ENCODE results near the gene PCDHGA6.
A peak's percentile ranks its signal among the peaks of the same experiment; 100 is the strongest.
"Not testable (repeated sequence)": the region's sequence is repeated elsewhere in the genome, so short reads cannot be mapped to it uniquely, and the experiment has no call there.

PCDHGA6 gene

DNA sequence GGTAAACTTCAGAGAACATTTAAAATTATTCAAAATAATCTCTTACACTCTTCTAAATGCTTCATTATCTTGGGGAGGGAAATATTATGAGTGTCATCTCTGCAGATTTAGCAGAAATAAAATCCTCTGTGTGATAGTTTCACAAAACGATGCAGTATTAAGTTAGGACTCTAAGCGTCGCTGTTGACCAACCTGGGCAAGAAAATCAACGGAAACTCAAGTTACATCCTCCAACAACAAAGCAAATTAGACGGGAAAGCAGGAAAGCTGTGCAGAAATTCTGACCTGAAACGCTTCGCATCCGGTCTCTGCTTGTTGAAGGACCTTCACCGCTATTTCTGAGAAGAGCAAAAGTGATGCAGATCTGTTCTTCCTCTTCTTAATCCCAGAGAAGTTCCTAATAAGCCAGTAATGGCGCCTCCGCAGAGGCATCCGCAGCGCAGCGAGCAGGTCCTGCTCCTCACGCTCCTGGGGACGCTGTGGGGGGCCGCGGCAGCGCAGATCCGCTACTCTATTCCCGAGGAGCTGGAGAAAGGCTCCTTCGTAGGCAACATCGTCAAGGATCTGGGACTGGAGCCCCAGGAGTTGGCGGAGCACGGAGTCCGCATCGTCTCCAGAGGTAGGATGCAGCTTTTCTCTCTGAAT, at the start of gene PCDHGA6:
Gene PCDHGA6, plus strand, starts transcription at position 219 of the 645 bp plus-strand sequence. Its CDS starts 193 bp downstream, at position 412.
- no peak for DNase-seq

DNA sequence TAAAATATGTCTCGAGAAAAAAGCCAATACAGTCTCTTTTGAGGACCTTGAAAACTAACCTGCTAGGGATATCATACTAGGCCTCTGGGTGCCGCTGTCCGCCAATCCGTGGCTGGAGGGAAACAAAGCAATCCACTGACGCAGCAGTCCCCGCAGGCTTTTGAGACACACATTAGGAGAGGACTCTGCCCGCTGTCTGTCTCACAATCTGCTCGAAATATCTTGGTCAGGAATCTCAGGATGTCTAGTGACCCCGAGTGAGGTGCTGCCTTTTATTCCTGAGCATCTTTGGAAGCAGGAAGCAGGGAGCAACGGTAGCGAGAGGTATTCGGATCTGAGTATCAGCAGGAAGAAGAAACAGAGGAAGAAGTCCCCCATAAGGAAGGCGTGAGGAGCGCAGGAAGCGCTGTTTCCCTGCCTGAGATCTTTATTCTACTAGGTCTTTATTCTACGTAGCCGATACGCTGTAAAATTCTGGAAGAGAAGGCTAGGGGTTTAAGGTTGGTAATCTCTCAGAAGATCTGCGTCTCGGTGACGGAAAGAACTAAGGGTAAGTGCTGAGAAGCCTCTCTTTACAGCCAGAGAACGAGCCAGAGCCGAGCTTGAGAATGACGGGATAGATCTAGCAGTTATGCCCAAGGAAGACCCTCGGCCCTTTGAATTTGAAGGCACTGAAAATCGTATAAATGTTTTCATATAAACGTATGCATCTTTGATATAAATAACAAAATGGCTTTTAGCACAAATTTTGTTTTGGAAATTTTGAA, 47.4 kb upstream of the PCDHGA6 start:
- DNase-seq: peak; percentile 30

DNA sequence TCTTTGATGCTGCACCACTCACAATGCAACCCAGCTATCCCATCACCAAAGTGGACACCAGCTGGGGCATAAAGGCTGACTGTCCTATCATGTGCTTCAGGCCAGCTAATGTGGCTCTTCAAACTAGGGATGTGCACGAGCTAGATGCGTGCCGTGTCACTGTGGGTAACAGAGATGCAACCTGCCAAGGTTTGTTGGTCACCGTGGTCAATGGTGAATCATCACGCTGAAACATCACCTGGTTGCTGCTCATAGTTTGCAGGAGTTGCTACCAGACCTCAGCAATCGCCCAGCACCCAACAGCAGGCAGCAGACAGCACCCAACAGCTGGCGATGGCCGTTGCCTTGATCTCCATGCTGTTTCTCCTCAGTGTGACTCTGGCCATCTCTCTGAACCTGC, 45.5 kb upstream of the PCDHGA6 start:
- no peak for DNase-seq

DNA sequence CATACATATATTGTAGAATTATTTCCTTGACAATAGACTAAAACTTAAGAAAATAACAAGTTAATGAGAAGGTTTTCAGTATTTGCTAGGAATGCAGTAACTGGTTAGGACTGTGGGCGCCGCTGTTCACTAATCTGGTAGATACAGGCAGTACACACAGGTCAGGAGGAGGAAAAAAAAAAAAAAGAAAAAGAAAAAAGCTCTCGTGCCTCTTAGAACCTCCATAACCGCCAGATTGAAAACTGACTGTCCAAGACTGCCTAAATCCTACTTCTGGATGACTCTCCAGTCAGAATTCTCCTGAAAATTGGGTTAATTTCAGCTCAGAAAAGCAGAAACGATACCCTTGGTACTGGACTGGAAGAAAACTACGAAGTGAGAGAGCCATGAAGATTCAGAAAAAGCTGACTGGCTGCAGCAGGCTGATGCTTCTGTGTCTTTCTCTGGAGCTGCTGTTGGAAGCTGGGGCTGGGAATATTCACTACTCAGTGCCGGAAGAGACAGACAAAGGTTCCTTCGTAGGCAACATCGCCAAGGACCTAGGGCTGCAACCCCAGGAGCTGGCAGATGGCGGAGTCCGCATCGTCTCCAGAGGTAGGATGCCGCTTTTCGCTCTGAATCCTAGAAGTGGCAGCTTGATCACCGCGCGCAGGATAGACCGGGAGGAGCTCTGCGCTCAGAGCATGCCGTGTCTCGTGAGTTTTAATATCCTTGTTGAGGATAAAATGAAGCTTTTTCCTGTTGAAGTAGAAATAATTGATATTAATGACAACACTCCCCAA, 43.2 kb upstream of the PCDHGA6 start, which contains the start of gene PCDHGA1:
Gene PCDHGA1, plus strand, starts transcription at position 216 of the 782 bp plus-strand sequence.
- DNase-seq: no peak

DNA sequence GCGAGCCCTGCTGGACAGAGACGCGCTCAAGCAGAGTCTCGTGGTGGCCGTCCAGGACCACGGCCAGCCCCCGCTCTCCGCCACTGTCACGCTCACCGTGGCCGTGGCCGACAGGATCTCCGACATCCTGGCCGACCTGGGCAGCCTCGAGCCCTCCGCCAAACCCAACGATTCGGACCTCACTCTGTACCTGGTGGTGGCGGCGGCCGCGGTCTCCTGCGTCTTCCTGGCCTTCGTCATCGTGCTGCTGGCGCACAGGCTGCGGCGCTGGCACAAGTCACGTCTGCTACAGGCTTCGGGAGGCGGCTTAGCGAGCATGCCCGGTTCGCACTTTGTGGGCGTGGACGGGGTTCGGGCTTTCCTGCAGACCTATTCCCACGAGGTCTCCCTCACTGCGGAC, 41.1 kb upstream of the PCDHGA6 start:
- not testable (repeated sequence) for DNase-seq

DNA sequence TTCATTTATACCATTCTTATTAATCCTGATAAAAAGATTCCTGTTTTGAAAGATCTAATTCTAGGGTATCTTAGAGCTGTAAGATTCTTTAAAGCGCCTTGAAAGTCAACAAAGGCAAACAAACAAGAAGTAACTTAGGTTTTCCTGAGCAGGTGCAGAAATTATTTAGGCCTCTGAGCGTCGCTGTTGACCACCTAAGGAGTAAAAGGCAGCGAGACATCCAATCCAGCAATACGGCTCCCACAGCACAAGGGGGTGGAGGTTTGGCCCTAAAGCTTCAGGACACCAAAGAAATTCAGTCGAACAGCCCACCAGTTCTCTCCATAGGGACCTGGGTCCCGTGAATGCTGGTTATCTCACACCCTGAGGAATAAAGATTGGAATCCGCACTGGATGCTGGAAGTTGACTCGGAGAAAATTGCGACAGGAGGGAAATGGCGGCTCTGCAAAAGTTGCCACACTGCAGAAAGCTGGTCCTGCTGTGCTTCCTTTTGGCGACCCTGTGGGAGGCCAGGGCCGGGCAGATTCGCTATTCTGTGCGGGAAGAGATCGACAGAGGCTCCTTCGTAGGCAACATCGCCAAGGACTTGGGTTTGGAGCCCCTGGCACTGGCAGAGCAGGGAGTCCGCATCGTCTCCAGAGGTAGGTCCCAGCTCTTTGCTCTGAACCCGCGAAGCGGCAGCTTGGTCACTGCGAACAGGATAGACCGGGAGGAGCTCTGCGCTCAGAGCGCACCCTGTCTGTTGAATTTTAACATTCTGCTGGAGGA, 35.0 kb upstream of the PCDHGA6 start, which contains the start of gene PCDHGA2:
Gene PCDHGA2, plus strand, starts transcription at position 223 of the 769 bp plus-strand sequence.
- no peak for DNase-seq

DNA sequence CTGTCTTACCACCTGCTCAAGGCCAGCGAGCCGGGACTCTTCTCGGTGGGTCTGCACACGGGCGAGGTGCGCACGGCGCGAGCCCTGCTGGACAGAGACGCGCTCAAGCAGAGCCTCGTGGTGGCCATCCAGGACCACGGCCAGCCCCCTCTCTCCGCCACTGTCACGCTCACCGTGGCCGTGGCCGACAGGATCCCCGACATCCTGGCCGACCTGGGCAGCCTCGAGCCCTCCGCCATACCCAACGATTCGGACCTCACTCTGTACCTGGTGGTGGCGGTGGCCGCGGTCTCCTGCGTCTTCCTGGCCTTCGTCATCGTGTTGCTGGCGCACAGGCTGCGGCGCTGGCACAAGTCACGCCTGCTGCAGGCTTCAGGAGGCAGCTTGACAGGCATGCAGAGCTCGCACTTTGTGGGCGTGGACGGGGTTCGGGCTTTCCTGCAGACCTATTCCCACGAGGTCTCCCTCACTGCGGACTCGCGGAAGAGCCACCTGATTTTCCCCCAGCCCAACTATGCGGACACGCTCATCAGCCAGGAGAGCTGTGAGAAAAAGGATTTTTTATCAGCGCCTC, 32.8 kb upstream of the PCDHGA6 start:
- not testable (repeated sequence) for DNase-seq

DNA sequence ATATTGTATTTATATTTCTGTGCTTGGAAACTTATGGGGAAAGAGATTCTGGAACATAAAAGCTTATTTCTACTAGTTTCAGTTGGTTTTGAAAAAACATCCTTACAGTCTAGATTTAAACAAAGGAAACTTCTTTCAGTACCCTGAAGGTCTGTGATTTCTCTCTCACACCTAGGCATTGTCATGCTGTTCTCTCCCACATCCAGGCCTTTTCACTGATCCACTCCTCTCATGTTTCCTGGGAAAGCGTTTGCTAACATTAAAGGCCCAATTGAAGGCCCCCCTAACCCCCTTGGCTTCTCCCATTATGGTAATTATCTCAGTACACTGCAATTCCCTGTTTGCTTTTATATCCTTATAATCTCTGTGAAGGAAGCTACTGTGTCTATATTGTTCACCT, 30.9 kb upstream of the PCDHGA6 start:
- no peak for DNase-seq

DNA sequence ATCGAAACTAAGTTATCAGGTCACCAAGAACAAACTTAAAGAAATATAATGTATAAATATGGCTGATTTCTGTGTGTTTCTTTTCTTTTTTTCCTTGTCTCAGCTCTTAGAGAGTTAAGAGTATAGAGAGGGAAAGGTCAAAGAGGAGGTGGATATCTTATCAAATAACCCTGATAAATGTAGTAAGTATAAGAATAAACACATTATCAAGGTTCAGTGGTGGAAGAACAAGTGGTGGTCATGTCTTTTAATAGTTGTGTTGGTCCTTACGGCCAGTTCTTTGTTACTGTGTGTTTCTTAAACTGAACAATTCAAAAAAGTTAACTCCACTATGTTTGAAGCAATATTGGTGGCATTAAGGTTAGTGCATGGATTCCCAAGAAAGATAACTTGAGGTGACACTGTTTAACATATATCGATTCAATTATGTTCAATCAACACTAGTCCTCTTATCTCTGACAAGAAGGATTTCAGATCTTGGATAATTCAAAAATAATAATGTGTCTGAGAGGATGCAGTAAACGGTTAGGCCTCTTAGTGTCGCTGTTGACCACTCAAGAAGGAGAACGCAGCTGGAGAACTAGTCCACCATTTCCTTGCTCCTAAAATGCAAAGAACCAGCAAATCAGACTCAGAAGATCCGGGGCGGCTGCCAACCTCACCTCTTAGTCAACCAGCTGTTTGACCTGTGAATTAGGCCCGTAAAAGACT, 30.3 kb upstream of the PCDHGA6 start, which contains the start of gene PCDHGA3:
Gene PCDHGA3, plus strand, starts transcription at position 588 of the 711 bp plus-strand sequence. CDS start 205 bp downstream, outside the sequence.
- DNase-seq: no peak

DNA sequence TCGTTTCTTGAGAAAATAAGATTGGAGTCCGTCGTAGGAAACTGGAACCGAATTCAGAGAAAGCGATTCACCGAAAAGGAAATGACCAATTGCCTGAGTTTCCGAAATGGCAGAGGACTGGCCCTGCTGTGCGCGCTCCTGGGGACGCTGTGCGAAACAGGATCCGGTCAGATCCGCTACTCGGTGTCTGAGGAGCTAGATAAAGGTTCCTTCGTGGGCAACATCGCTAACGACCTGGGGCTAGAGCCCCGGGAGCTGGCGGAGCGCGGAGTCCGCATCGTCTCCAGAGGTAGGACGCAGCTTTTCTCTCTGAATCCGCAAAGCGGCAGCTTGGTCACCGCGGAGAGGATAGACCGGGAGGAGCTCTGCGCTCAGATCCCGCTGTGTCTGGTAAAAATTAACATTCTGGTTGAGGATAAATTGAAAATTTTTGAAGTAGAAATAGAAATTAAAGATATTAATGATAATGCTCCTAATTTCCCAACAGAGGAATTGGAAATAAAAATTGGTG, 29.7 kb upstream of the PCDHGA6 start:
- no peak for DNase-seq

DNA sequence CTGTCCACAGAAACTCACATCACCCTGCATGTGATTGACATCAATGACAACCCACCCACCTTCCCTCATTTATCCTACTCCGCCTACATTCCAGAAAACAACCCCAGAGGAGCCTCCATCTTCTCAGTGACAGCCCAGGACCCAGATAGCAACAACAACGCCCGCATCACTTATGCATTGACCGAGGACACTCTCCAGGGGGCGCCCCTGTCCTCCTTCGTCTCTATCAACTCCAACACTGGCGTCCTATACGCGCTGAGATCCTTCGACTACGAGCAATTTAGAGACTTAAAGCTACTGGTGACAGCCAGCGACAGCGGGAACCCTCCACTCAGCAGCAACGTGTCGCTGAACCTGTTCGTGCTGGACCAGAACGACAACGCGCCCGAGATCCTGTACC, 28.4 kb upstream of the PCDHGA6 start:
- DNase-seq: no peak

DNA sequence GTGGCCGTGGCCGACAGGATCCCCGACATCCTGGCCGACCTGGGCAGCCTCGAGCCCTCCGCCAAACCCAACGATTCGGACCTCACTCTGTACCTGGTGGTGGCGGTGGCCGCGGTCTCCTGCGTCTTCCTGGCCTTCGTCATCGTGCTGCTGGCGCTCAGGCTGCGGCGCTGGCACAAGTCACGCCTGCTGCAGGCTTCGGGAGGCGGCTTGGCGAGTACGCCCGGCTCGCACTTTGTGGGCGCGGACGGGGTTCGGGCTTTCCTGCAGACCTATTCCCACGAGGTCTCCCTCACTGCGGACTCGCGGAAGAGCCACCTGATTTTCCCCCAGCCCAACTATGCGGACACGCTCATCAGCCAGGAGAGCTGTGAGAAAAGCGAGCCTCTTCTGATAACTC, 27.7 kb upstream of the PCDHGA6 start:
- DNase-seq: not testable (repeated sequence)

DNA sequence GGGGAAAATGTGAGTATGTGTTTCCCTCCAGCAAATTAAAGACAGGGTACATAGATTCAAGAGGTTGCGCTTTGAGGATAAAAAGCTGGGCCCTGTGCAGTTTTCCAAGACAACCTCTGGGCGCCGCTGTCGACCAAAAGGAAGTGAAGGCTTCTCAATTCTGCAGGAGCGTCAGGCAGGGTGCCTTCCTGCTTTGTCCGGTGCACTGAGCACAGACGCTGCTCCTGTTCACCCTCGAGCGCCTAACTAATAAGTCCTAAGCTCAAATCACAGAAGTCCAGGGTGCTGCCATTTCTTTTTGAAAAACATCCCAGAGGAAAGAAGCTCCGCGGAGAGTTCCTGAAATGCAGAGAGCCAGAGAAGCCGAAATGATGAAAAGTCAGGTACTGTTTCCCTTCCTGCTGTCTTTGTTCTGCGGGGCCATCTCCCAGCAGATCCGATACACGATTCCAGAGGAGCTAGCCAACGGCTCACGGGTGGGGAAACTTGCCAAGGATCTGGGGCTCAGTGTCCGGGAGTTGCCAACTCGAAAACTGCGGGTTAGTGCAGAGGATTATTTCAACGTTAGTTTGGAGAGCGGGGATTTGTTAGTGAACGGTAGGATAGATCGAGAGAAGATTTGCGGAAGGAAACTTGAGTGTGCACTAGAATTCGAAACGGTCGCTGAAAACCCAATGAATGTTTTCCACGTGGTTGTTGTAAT, 23.6 kb upstream of the PCDHGA6 start, which contains the start of gene PCDHGB1:
Gene PCDHGB1, plus strand, starts transcription at position 183 of the 703 bp plus-strand sequence. Its CDS starts 162 bp downstream, at position 345.
- DNase-seq: no peak

DNA sequence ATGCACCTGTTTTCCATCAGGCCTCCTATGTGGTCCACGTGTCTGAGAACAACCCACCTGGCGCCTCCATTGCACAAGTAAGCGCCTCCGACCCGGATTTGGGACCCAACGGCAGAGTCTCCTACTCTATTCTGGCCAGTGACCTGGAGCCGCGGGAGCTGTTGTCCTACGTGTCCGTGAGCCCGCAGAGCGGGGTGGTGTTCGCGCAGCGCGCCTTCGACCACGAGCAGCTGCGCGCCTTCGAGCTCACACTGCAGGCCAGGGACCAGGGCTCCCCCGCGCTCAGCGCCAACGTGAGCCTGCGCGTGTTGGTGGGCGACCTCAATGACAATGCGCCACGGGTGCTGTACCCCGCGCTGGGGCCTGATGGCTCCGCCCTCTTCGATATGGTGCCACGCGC, 22.1 kb upstream of the PCDHGA6 start:
- DNase-seq: no peak

DNA sequence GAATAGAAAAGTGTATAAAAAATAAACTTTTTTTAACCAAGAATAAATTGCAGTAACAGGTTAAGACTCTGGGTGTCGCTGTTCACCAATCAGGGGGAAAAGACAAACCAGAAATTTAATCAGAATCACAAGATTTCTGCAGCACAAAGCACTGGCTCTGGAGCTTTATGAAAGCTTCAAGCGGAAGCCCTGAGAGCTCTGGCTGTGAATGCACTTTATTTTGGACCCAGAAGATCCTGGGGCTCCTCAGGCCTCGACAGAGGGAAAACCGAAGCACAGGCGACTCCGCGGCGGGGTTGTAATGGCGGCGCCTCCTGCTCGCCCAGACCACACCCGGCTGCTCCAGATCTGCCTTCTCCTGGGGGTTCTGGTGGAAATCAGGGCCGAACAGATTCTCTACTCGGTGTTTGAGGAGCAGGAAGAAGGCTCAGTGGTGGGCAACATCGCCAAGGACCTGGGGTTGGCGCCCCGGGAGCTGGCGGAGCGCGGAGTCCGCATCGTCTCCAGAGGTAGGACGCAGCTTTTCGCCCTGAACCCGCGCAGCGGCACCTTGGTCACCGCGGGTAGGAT, 18.7 kb upstream of the PCDHGA6 start, which contains the start of gene PCDHGA4:
Gene PCDHGA4, plus strand, starts transcription at position 122 of the 570 bp plus-strand sequence. Its CDS starts 87 bp downstream, at position 209.
- no peak for DNase-seq

DNA sequence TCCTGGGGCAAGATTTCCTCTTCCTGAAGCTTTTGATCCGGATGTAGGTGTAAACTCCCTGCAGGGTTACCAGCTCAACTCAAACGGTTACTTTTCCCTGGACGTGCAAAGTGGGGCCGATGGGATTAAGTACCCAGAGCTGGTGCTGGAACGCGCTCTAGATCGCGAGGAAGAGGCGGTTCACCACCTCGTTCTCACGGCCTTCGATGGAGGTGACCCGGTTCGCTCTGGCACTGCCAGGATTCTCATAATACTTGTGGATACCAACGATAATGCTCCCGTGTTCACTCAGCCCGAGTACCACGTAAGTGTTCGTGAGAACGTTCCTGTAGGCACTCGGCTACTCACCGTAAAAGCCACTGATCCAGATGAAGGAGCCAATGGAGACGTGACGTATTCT, 18.1 kb upstream of the PCDHGA6 start:
- DNase-seq: no peak

DNA sequence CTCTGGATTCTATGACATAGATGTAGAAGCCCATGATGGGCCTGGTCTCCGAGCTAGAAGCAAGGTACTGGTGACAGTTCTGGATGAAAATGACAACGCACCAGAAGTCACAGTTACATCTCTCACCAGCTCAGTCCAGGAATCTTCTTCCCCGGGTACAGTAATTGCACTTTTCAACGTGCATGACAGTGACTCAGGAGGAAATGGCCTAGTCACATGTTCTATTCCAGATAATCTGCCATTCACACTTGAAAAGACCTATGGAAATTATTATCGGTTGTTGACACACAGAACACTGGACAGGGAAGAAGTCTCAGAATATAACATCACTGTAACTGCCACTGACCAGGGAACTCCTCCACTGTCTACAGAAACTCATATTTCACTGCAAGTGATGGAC, 17.6 kb upstream of the PCDHGA6 start:
- no peak for DNase-seq

DNA sequence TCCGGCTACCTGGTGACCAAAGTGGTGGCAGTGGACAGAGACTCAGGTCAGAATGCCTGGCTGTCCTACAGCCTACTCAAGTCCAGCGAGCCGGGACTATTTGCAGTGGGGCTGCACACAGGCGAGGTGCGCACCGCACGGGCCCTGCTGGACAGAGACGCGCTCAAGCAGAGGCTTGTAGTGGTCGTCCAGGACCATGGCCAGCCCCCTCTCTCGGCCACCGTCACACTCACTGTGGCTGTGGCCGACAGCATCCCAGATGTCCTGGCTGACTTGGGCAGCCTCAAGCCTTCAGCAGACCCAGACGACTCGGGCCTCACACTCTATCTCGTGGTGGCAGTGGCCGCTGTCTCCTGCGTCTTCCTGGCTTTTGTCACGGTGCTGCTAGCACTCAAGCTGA, 16.7 kb upstream of the PCDHGA6 start:
- DNase-seq: no peak

DNA sequence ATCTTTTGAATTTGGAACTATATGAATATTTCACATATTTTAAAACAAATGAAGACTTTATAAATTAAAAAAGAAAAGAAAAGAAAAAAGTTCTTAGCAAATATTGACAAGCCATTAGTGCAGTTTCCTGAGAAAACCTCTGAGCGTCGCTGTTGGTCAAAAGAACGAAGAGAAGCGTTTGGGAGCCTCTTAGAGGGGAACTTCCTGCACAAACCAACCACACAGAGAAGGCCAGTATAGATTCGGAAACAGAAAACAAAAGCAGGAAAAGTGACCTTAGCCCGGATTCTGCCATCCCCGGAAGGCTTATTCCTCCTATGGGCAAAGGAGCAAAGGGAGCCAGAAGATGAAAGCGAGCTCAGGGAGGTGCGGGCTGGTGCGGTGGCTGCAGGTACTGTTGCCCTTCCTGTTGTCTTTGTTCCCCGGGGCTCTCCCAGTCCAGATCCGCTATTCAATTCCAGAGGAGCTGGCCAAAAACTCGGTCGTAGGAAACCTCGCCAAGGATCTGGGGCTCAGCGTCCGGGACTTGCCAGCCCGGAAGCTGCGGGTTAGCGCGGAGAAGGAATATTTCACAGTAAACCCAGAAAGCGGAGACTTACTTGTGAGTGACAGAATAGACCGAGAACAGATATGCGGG, 13.8 kb upstream of the PCDHGA6 start, which contains the start of gene PCDHGB2:
Gene PCDHGB2, plus strand, starts transcription at position 205 of the 637 bp plus-strand sequence. Its CDS starts 142 bp downstream, at position 347.
- DNase-seq: peak; percentile 29
